HG02870 (cell line): ENCODE results near the gene CDH23.

Experiments
- ATAC-seq: cut with Tn5 transposase; IDR thresholded peaks from one replicate; pipeline ENCODE4 v1.9.1; 2021; ENCODE audit warnings: mild to moderate bottlenecking, moderate library complexity; ENCODE audit not compliant: unreplicated experiment

CDH23 gene

GRCh38 chr10:71746344-71747037, 349.8 kb downstream of the CDH23 start:
- ATAC-seq = no peak

- no peak for ATAC-seq
Measured at GRCh38 chr10:71747039-71747531, 350.4 kb downstream of the CDH23 start.

DNA sequence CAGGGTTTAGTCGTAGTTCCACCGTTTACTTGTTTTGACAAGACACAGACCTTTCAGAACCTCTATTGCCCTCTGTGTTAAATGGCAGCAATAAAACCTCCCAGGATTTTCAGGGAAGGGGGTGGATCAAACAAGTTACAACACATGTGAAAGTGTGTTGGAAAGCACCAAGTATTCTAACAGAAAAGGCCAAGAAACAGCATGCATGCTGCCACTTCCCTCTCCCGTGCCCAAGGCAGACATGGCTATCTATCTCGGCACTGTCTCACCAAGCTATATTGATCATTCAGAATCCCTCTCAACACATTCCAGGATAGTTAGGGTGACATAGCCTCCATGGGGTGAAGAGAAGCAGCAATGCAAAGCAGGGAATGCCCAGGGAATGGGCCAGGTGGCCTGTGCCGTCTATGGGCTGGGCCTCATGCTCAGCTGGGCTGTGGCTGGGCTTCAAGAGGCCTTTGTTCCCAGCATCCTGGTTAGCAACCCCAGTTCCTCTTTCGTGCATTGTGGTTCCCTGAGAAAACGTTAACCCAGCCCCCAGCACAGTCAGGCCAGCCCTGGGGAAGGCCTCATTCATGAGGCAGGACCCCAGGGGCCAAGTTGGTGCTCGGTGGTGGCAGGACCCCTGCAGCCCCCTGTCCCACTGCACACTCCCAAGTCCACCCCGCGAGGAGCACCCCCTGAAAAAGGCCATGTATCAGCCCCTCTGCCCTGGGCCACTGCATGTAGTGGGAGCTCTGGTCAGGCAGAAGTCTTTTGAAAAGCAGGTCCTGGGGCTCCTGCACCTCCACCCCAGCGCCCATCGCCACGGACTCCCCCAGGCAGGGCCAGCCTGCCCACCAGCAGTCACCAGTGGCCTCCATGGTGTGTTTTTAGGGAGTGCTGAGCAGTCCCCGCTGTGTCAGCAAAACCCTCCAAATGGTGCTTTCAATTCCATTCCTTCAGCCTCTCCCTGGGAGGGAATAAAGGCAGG, 351.1 kb downstream of the CDH23 start:
- no peak for ATAC-seq

- ATAC-seq = no peak
Measured at GRCh38 chr10:71748671-71749191, 352.0 kb downstream of the CDH23 start.

GRCh38 chr10:71749396-71749795, 352.7 kb downstream of the CDH23 start:
- no peak for ATAC-seq

GRCh38 chr10:71750124-71750841, 353.6 kb downstream of the CDH23 start:
- no peak for ATAC-seq

DNA sequence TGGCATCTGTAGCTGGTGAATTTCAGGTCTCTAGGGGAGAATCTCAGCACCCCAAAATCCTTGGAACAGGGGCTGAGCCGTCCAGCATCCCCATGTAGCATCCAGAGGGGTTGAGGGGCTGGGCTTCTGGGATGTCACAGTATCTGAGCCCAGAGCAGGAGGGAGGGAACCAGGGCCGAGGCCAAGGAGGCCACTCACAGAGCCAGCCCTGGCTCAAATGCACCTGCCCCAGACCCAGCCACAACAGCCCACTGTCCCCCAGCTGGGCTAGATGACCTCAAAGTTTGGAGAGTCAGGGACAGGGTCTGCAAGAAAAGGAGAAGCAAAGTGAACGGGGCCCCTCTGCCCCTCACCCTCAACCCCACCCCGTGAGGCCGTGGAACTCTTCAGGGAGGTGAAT, 354.3 kb downstream of the CDH23 start:
- no peak for ATAC-seq

DNA sequence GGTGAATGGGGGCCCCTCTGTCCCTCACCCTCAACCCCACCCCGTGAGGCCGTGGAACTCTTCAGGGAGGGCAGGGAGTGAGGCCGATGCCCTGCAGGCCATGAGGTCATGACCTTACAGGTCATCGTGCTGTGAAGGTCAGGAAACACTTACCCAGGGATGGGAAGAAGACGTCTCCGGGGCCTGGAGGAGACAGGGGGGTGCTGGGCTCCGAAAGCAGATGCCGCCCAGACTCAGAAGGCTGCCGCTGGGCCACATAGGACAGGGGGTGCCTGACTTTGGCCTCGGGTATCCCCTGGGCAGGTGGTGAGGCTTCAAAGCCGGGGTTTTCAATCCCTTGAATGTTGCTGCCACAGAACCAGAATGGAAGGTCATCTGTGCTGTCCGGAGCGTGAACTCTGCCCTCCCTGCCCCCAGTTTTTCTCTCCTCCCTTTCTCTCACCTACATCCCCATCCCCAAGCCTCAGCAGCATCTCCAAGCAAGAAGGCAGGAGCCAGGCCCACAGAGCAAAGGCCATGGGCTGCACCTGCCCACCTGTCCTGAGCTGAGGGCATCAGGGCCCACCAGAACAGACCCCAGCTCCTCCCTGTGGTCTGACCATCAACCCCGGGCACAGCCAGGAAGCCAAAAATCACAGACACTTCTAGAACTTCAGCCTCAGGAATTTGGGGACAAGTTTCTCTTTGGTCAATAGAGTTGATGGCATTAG, 354.9 kb downstream of the CDH23 start:
- ATAC-seq = no peak

- no peak for ATAC-seq
Measured at GRCh38 chr10:71752391-71753090, 355.8 kb downstream of the CDH23 start.

DNA sequence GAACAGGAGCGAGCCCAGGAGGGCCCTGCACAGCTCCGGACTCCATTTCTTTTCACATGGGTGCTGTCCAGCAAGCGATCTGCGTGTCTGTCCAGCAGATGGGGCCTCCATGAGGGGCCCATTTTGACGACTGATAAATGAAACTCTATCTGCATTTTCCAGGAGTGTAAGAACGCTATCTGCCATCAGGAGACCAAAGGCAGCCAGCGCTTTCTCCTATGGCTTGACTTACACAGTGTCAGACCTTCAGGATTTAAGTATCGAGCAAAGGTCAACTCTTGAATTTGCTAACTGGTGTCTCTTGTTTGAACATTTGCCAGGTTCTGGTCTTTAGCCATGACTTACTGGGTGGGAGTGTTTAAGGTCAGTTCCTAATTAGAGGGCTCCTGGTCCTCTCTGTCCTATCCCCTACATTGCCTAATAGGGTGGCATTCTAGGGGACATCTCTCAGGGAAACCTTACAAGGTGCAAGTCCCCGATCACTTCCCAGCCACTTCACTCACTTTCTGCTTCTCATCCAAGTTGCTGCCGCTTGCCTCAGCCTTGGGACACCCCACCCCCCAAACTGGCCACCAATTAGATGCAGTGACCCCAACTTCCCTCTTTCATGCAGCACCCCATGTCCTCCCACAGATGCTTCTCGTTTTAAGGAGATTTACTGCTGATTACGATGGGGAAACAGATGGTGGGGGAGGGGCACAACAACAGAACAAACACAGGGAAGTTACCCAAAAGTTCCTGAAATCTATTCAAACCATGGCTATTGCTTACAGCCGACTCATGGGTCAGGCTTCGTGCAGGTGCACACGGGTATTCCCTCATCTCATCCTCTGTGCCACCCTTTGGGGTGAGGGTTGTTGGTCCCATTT, 356.6 kb downstream of the CDH23 start:
- no peak for ATAC-seq

DNA sequence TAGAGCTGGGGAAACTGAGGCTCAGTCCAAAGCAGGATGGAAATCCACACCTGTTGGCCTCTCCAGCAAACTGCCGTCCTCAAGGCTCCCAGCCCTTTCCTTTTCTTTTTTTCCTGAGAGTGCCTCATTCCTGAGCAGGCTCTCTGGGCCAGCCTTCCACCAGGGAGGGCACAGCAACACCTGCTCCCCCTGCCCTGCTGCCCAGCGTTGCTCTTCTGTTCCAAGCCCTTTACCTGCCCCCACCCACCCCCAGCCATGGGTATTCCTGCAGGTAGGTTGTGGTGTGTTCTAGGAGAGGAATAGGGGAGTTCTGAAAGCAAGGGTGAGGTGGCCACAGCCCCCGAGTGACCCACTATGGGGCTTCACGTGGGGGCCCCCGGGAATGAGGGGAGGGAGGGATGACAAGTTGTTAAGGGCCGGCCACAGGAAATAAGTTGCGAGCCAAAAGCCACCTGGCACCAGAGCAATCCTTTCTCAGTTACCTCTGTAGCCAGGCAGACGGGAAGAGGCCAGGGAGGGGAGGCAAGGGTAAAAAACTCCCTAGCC, 357.3 kb downstream of the CDH23 start:
- ATAC-seq = no peak

DNA sequence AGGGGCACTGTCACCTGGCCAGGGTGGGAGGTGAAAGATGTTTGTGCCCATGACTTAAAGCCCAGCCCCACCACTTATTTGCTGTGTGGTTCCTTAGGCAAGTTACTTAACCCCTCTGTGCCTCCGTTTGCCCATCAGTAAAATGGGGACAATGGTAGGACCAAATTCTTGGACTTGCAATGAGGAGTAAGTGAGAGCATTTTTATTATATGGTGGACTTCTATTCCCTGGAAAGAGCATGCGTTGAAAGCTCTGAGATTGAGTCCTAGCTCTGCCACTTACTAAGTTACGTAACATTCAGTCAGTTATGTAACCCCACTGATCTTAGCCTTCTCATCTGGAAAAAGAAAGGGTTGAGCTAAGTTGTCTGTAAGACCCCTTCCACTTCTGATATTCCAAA, 357.8 kb downstream of the CDH23 start:
- no peak for ATAC-seq

GRCh38 chr10:71755179-71755879, 358.6 kb downstream of the CDH23 start:
- no peak for ATAC-seq

DNA sequence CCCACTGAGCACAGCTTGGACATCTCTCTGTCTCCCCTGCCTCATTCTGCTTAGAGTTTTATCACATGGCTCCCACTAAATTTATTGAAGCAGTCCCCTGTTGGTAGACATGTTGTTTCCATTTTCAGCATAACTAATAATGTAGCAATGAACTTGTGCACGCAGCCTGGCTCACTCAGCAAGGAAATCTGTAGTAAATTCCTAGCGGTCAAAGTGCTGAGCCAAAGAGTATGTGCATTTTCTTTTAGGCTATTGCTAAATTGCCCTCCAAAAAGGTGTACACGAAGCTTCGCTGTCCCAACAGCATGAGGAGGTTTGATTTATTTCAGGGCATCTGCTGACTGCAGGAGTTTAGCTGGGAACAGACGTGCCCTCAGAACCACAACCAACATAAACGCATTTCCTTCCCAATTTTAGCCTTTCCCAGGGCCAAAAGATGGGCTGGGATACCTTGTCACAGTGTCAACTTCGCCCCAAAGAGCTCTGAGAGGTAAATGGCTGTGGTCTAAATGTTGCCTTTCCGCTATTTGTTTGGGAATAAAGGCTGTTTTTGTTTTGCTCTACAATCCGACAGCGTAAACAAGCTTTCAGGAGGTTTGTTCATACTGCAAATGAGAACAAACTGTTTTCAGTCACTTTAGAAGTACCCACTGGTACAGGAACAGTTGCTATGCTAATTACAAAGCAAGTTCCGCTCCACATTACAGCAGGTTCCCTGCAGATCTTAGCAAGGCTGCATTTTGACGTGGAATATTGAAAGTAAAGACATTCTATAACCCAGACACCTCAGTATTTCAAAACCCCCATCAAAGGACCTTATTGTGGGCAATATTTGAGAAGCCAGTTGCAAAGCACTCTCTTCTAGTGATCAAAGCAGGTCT, 359.8 kb downstream of the CDH23 start:
- ATAC-seq = no peak

DNA sequence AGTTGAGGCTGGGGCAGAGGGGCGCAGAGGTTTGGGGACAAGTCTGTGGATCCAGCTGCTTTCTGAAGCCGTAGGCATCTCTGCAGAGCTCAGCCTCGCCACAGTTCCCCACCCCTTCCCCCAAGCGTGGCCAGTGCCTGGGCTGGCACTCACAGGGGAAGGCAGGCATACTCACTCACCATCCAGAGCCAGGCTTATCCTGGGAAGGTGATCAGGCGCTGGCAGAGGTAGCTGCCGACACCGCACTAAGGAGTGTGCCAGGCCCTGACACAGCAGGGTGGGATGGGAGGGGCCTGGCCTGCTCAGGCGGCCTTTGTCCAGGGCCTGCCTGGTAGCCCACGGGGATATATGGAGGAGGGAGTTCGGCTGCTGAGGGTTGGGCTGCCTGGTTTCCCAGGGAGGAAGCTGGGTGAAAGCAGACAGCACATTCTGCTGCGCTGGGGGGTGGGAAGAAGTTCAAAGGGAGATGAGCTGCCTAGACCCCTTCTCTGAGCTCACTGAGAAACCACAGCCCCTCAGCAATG, 360.7 kb downstream of the CDH23 start:
- ATAC-seq = no peak

- no peak for ATAC-seq
Measured at GRCh38 chr10:71761105-71761511, 364.4 kb downstream of the CDH23 start.
